Measurements from ENCODE around the gene IGSF9B.

GRCh38 chr11:133937015-133937414 is 19.8 kb downstream of the IGSF9B start:
- TF ChIP-seq POLR2A (IDR thresholded peaks at IDR 0.05) (no peak), CTCF (IDR thresholded peaks at IDR 0.05) (no peak)

Measured in lower leg skin (tissue), 3 donors.